MM.1S (cell line): ENCODE measurements around the gene RPS21.

Source experiments
- CTCF ChIP-seq: fragments of 300-600 bp; sonication (generic); IDR thresholded peaks from 2 replicates; pipeline ENCODE4 v1.5.1; 2016; ENCODE audit warnings: antibody characterized with exemption, low read length, mixed read lengths
- EZH2phosphoT487 ChIP-seq: fragments of 300-600 bp; sonication (generic); IDR thresholded peaks from 2 replicates; pipeline ENCODE4 v1.6.1; 2018; ENCODE audit warnings: antibody characterized with exemption, low read length

GRCh38 chr20:62368392-62368975, 18.4 kb upstream of the RPS21 start:
- no peak for TF ChIP-seq CTCF
- no peak for TF ChIP-seq EZH2phosphoT487
